Parathyroid adenoma (tissue), 2 donors: ENCODE data around the gene GAREM1.

Experiments used
- H2AFZ ChIP-seq: fragments of 300-600 bp; sonication (generic); one replicate; pipeline ENCODE4 v1.7.0; 2017; ENCODE audit warnings: antibody characterized with exemption, mild to moderate bottlenecking
- H3K27ac ChIP-seq: fragments of 300-600 bp; sonication (generic); one replicate; pipeline ENCODE4 v1.7.0; 2017
- H3K27me3 ChIP-seq: fragments of 300-600 bp; sonication (generic); one replicate; pipeline ENCODE4 v1.7.0; 2017; ENCODE audit warnings: low read length; ENCODE audit not compliant: control insufficient read depth, insufficient read depth
- H3K36me3 ChIP-seq: fragments of 300-600 bp; sonication (generic); one replicate; pipeline ENCODE4 v1.7.0; 2017; ENCODE audit warnings: low read length; ENCODE audit not compliant: control insufficient read depth, insufficient read depth
- H3K4me1 ChIP-seq: fragments of 300-600 bp; sonication (generic); one replicate; pipeline ENCODE4 v1.7.0; 2017; ENCODE audit warnings: control low read depth
- H3K4me2 ChIP-seq: fragments of 300-600 bp; sonication (generic); one replicate; pipeline ENCODE4 v1.7.0; 2017; ENCODE audit warnings: low read length
- H3K4me3 ChIP-seq: fragments of 300-600 bp; sonication (generic); one replicate; pipeline ENCODE4 v1.7.0; 2017; ENCODE audit warnings: low read depth, low read length
- H3K79me2 ChIP-seq: fragments of 300-600 bp; sonication (generic); one replicate; pipeline ENCODE4 v1.7.0; 2017; ENCODE audit warnings: control low read depth
- H3K9ac ChIP-seq: fragments of 300-600 bp; sonication (generic); one replicate; pipeline ENCODE4 v1.7.0; 2017; ENCODE audit warnings: mild to moderate bottlenecking
- H3K9me3 ChIP-seq: fragments of 300-600 bp; sonication (generic); one replicate; pipeline ENCODE4 v1.7.0; 2017; ENCODE audit warnings: low read length; ENCODE audit not compliant: control insufficient read depth
- TF ChIP-seq, protein P1 (sequence below): fragments of 300-600 bp; sonication (generic); IDR thresholded peaks from one replicate; pipeline ENCODE4 v1.7.0; 2017; ENCODE audit warnings: antibody characterized with exemption, mild to moderate bottlenecking
- donor health status: primary hyperparathyroidism.

Gene GAREM1

DNA sequence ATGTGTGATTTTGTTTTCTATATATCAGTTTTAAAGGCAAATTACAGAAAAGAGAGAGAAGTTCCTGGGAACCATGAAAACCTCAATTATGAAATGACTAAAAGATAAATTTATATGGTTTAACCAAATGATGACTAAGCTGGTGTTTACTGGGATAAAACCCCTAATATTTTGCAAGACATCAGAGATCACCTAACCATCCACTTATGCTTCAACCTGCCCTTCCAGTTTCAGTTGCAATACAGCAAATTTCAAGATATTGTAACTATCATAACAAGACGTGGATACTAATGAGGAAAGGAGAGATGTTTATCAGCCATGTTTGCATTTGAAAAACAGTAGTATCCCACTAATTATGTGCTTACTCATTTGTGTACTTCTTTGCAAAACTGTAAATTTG is 108.2 kb downstream of the GAREM1 start:
- H3K4me3 ChIP-seq: no peak overlapping the region
- H3K27me3 ChIP-seq: no peaks in the 10 kb centered on the region
- no peaks in the 10 kb centered on the region for H3K9me3 ChIP-seq
- no peak overlapping the region for H3K4me2 ChIP-seq
- TF ChIP-seq, protein P1, sequence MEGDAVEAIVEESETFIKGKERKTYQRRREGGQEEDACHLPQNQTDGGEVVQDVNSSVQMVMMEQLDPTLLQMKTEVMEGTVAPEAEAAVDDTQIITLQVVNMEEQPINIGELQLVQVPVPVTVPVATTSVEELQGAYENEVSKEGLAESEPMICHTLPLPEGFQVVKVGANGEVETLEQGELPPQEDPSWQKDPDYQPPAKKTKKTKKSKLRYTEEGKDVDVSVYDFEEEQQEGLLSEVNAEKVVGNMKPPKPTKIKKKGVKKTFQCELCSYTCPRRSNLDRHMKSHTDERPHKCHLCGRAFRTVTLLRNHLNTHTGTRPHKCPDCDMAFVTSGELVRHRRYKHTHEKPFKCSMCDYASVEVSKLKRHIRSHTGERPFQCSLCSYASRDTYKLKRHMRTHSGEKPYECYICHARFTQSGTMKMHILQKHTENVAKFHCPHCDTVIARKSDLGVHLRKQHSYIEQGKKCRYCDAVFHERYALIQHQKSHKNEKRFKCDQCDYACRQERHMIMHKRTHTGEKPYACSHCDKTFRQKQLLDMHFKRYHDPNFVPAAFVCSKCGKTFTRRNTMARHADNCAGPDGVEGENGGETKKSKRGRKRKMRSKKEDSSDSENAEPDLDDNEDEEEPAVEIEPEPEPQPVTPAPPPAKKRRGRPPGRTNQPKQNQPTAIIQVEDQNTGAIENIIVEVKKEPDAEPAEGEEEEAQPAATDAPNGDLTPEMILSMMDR: no peak
- no peaks in the 10 kb centered on the region for H3K36me3 ChIP-seq
- no peak overlapping the region for H3K27ac ChIP-seq
- H3K9ac ChIP-seq: no peak overlapping the region
- no peaks in the 10 kb centered on the region for H3K4me1 ChIP-seq
- no peaks in the 10 kb centered on the region for H3K79me2 ChIP-seq
- no peak overlapping the region for H2AFZ ChIP-seq

DNA sequence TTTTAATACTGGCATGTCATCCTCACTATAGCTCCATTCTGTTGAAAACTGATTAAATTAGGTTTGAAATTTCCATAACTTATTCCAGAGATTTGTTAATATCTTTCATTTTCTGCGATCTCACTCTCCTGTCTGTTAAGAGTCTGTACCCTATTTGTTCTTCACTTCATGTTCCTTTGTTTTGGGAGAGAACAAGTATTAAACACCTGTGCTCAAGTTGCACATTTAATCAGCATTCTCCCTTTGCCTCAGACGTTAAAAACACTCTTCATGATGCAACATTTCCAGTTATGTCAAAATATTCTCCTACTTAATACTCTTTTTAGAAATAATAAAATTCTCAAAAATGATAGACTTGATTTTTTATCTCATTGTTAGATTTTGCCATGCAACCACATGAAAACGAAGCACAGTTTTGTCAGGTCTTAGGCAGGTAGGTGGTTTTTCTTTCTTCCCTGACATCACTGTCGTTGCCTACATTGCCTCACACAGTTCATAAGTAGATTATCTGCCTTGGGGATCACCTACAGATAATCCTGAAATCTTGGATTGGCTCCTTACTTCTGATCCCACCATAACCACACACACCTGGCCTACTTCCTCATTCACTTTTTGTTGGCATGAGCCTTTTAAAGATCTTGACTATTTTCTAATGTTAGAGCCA is 109.9 kb downstream of the GAREM1 start:
- Histone ChIP-seq H3K79me2 (no peaks in the 10 kb centered on the region), H2AFZ (no peak overlapping the region), H3K36me3 (no peaks in the 10 kb centered on the region), H3K27ac (no peak overlapping the region), H3K9me3 (no peaks in the 10 kb centered on the region), H3K9ac (no peak overlapping the region), H3K27me3 (no peaks in the 10 kb centered on the region), H3K4me2 (no peak overlapping the region), H3K4me1 (no peaks in the 10 kb centered on the region), H3K4me3 (no peak overlapping the region)
- TF ChIP-seq, protein P1: no peak

DNA sequence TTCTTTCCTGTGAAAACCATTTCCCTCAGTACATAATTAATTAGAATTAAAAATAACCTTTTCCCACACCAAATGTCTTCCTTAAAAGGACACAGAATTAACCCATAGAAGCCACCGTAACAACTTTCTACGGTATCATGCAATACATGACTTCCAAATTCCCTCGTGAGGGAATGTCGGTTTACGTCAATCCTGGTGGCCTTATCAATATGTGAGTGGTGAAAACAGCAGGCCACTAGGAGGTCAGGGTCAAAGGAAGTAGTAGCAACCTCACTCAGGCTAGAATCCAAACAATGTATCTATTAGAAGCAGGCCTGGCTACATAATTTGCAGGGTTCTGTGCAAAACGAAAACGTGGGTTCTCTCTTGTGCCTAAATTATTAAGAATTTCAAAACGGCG is 112.2 kb downstream of the GAREM1 start:
- H3K27me3 ChIP-seq: no peaks in the 10 kb centered on the region
- TF ChIP-seq, protein P1: no peak

DNA sequence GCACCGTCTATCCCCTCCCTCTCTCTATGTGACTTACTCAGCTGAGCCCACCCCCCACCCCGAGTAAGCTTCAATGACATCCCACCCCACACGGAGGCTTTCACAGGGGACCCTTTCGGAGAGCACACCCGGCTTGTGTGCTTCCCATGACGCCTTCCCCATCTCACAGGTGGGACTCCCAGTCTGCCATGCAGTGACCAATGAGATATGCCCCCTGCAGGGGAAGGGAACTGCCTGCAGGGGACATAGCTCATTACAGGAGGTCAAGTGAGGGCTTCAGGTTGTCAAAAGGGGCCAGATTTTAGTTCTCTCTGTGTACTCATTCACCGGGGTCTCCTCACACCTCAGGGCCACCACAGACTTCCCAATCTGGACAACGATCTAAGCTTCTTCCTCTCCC is 112.6 kb downstream of the GAREM1 start:
- Histone ChIP-seq H3K27ac (no peak overlapping the region), H3K4me2 (no peak overlapping the region), H3K9ac (no peak overlapping the region), H2AFZ (no peak overlapping the region), H3K27me3 (no peaks in the 10 kb centered on the region), H3K36me3 (no peaks in the 10 kb centered on the region), H3K9me3 (no peaks in the 10 kb centered on the region), H3K4me3 (no peak overlapping the region), H3K79me2 (no peaks in the 10 kb centered on the region), H3K4me1 (no peaks in the 10 kb centered on the region)
- TF ChIP-seq, protein P1: no peak

More for the DNA sequence above, 112.2 kb downstream of the GAREM1 start:
- H3K4me3 ChIP-seq: no peak overlapping the region
- H3K4me1 ChIP-seq: no peaks in the 10 kb centered on the region
- H3K79me2 ChIP-seq: no peaks in the 10 kb centered on the region
- H3K9me3 ChIP-seq: no peaks in the 10 kb centered on the region
- H3K36me3 ChIP-seq: no peaks in the 10 kb centered on the region
- H3K9ac ChIP-seq: no peak overlapping the region
- H3K27ac ChIP-seq: no peak overlapping the region
- no peak overlapping the region for H3K4me2 ChIP-seq
- H2AFZ ChIP-seq: no peak overlapping the region

DNA sequence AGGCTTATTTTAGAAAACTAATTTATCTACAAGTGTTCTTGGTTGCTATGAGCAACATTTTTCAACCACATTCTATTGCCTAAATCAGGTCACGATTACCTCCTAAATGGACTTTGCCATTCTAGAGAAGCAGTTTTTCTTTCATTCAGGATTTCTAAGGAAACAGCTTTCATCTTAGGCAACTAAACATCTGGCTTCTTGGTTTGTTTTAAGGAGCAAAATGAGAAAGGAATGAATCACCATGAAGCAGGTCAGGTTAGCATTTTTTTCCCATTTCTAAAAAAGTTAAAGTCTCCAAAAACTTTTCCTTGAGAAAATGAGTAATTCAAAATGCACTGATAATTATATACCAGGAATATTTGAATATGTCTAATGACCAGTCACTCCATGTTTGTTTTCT is 114.8 kb downstream of the GAREM1 start:
- Histone ChIP-seq H3K4me2 (no peak overlapping the region), H3K9ac (no peak overlapping the region), H3K79me2 (no peaks in the 10 kb centered on the region), H3K4me1 (no peaks in the 10 kb centered on the region), H3K36me3 (no peaks in the 10 kb centered on the region), H3K27me3 (no peaks in the 10 kb centered on the region), H3K27ac (no peak overlapping the region), H3K4me3 (no peak overlapping the region), H2AFZ (no peak overlapping the region), H3K9me3 (no peaks in the 10 kb centered on the region)
- TF ChIP-seq, protein P1: no peak
